Measurements from ENCODE around the gene ZBED3.

Gene ZBED3

GRCh38 chr5:77029376-77029885 lies 57.7 kb downstream of the ZBED3 start:
- H3K36me3 ChIP-seq (ENCODE audit: low read depth): peaks cover 7% of the 10 kb centered on the region
- no peaks in the 10 kb centered on the region for H3K27me3 ChIP-seq (ENCODE audit: insufficient read depth, poor library complexity, severe bottlenecking)
- ATAC-seq (ENCODE audit: low read depth) (no peak), DNase-seq (ENCODE audit: low spot score) (no peak)
- no peak for TF ChIP-seq CTCF (IDR thresholded peaks at IDR 0.05; ENCODE audit: poor library complexity, severe bottlenecking)
- no peaks in the 10 kb centered on the region for H3K9me3 ChIP-seq (ENCODE audit: severe bottlenecking)
- H3K27ac ChIP-seq (ENCODE audit: poor library complexity, severe bottlenecking): peak overlapping the region; percentile 68
- peak overlapping the region; percentile 90 for H3K4me3 ChIP-seq (ENCODE audit: severe bottlenecking)
- H3K4me1 ChIP-seq (ENCODE audit: insufficient read depth, poor library complexity, severe bottlenecking): peaks cover 10% of the 10 kb centered on the region

- H3K36me3 ChIP-seq (ENCODE audit: low read depth): peaks cover under 1% of the 10 kb centered on the region; the same call in 1 of the 2 replicates
- peaks cover 10% of the 10 kb centered on the region for H3K4me1 ChIP-seq (ENCODE audit: insufficient read depth, poor library complexity, severe bottlenecking)
- H3K9me3 ChIP-seq (ENCODE audit: severe bottlenecking): no peaks in the 10 kb centered on the region
- no peaks in the 10 kb centered on the region for H3K27me3 ChIP-seq (ENCODE audit: insufficient read depth, poor library complexity, severe bottlenecking)
- DNase-seq (ENCODE audit: low spot score) (no peak), ATAC-seq (ENCODE audit: low read depth) (no peak)
- no peak for TF ChIP-seq CTCF (IDR thresholded peaks at IDR 0.05; ENCODE audit: poor library complexity, severe bottlenecking)
- H3K27ac ChIP-seq (ENCODE audit: poor library complexity, severe bottlenecking): no peak overlapping the region
- H3K4me3 ChIP-seq (ENCODE audit: severe bottlenecking): no peak overlapping the region
Measured at GRCh38 chr5:77028631-77029375, 58.3 kb downstream of the ZBED3 start.

GRCh38 chr5:77024490-77024889 lies 62.6 kb downstream of the ZBED3 start:
- no peak for TF ChIP-seq CTCF (IDR thresholded peaks at IDR 0.05; ENCODE audit: poor library complexity, severe bottlenecking)

GRCh38 chr5:77022511-77023417 lies 64.3 kb downstream of the ZBED3 start:
- H3K9me3 ChIP-seq (ENCODE audit: severe bottlenecking): no peaks in the 10 kb centered on the region
- no peaks in the 10 kb centered on the region for H3K36me3 ChIP-seq (ENCODE audit: low read depth)
- no peak for TF ChIP-seq CTCF (IDR thresholded peaks at IDR 0.05; ENCODE audit: poor library complexity, severe bottlenecking)
- DNase-seq (ENCODE audit: low spot score): no peak
- H3K4me1 ChIP-seq (ENCODE audit: insufficient read depth, poor library complexity, severe bottlenecking): no peaks in the 10 kb centered on the region
- no peak overlapping the region for H3K4me3 ChIP-seq (ENCODE audit: severe bottlenecking)
- H3K27ac ChIP-seq (ENCODE audit: poor library complexity, severe bottlenecking): no peak overlapping the region
- no peak for ATAC-seq (ENCODE audit: low read depth)
- H3K27me3 ChIP-seq (ENCODE audit: insufficient read depth, poor library complexity, severe bottlenecking): no peaks in the 10 kb centered on the region

More at GRCh38 chr5:77024490-77024889, 62.6 kb downstream of the ZBED3 start:
- Histone ChIP-seq H3K4me3 (ENCODE audit: severe bottlenecking) (no peak overlapping the region), H3K27ac (ENCODE audit: poor library complexity, severe bottlenecking) (no peak overlapping the region), H3K36me3 (ENCODE audit: low read depth) (no peaks in the 10 kb centered on the region), H3K27me3 (ENCODE audit: insufficient read depth, poor library complexity, severe bottlenecking) (no peaks in the 10 kb centered on the region), H3K4me1 (ENCODE audit: insufficient read depth, poor library complexity, severe bottlenecking) (no peaks in the 10 kb centered on the region), H3K9me3 (ENCODE audit: severe bottlenecking) (no peaks in the 10 kb centered on the region)
- ATAC-seq (ENCODE audit: low read depth): no peak
- no peak for DNase-seq (ENCODE audit: low spot score)
